MV-4-11 (cell line): ENCODE data around the gene AUTS2.
A peak's percentile ranks its signal among the peaks of the same experiment; 100 is the strongest.

Experiments
- DNase-seq: peaks from one replicate; lab custom pipeline; 2025; lab: John Stamatoyannopoulos, UW

The AUTS2 gene

DNA sequence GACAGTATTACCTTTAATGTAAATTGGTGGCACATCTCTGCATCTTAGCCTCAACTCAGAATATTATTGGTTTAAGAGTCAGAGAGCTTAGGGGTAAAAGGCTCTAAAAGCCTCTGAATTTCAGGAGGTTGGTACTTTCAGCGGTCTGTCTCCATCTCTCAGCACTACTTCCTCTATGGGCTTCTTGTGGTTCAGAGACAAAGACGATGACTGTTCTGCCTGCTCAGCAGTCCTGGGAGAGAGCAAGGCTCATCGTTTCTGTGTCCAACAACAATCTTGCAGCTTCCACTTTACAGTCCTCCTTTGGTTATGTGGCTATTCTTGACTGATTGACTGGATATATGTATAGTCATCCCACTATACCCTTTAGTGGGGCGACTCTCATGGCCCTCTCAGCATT is 394.7 kb downstream of the AUTS2 start:
- DNase-seq, result peak; percentile 26

DNA sequence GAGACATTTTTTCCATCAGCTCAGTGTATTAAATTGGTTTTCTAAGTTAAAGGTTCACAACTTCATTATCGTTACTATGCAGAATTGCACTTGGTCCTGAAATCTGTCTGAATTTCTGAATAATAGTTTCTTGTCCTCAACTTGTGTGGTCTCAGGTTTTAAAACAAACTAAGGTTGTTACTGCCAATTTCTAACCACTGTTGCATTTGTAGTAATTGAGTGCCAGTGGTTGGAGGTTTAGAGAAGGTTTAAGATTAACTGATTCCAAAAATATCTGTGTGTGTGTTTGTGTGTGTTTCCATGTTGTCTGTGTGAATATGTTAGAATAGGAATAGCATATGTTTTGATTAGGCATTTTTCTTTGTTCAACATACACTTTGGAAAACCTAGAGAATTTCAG is 395.9 kb downstream of the AUTS2 start:
- DNase-seq, result no peak

DNA sequence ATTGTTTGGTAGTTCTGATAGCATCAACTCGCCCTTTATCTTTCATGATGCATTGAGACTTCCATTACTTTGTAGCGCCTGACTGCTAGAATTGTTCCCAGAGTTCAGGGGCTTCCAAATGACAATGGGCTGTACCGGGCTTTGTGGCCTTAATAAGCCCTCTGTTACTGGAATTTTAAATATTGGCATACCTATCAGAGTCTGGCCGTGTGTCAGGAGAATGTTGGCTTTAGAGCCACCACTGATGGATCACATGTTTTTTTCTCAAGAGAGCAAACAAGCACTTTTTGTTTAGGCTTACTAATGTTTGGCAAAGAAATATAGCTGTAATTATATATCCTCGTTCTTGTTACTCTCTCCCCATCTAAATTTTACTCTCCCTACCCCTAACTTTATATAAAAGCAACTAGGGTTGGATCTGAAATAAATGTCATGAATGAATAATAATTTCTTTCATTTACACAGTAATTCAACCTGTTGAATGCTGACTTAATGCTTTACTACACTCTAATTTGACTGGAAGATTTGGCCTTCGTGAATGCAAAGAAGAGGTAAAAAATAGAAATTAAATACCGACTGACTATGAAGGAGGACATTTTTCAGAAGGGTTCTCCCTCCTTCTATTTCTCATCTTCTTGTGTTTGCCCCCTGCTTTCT is 396.7 kb downstream of the AUTS2 start:
- DNase-seq, result no peak

- no peak for DNase-seq
Measured at GRCh38 chr7:69996121-69996520, 397.8 kb downstream of the AUTS2 start.

DNA sequence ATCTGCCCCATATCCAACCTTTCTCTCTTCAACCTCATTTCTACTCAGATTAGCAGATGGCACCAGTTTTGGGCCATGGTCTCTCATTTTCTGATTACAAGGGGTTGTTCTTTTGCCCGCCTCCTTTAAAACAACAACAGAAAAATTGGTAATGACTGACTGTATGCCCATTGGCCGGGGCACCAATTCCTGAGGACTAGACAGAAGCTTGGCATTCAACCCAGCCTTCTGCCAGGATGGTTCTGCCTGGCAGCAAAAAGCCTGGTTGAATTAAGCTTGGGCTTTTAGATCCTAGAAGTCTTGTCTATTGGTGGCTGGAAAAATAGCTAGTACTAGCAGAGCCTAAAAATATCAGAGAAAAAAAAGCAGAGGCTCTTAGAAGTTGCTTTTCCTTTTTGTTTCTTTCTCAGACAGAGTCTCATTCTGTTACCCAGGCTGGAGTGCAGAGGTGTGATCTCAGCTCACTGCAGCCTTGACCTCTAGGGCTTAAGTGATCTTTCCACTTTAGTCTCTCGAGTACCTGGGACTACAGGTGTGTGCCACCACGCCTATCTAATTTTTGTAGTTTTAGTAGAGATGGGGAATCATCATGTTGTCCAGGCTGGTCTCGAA is 402.6 kb downstream of the AUTS2 start:
- DNase-seq, result no peak

- no peak for DNase-seq
Measured at GRCh38 chr7:70005480-70005879, 407.2 kb downstream of the AUTS2 start.

- no peak for DNase-seq
Measured at GRCh38 chr7:70005891-70006260, 407.6 kb downstream of the AUTS2 start.

GRCh38 chr7:70006261-70006920 is 408.1 kb downstream of the AUTS2 start:
- peak; percentile 4 for DNase-seq

DNA sequence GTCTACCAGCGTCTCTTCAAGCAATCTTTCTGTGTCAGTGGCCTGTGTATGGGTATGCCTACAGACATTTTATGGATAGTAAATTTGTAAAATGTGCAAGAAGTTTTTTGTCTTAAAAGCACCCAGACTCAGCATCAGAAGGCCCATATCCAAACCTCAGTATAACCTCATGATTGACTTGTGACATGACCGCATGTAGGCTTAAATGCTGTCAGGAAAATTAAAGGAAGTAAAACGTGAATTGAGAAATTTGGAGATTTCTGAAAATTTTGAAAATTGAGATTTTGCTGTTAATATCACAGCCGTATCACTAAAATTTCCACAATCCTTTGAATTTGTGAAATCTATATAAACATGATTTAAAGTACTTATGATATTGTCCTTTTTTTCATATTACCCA is 410.2 kb downstream of the AUTS2 start:
- no peak for DNase-seq

- DNase-seq, result no peak
Measured at GRCh38 chr7:70014472-70015177, 416.4 kb downstream of the AUTS2 start.

DNA sequence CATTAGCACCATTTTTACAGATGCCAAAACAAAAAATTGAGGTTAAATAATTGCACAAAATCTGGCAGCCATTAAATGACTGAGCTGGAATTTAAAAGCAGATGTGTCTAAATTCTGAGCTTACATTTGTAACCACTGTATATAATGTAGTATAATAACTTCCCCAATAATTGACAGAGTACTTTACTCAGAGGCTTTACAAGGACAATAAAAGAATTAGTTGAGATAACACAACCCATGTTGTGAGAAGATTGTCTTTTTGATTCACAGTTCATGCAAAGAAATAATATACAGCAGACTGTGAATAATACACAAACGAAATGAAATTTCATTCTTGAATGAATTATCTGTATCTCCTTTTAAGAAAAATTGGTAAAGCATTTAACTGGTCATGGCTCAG is 417.1 kb downstream of the AUTS2 start:
- no peak for DNase-seq

GRCh38 chr7:70016044-70016770 is 417.9 kb downstream of the AUTS2 start:
- DNase-seq, result peak; percentile 3

- no peak for DNase-seq
Measured at GRCh38 chr7:70017357-70017756, 419.1 kb downstream of the AUTS2 start.

GRCh38 chr7:70018700-70019099 is 420.4 kb downstream of the AUTS2 start:
- DNase-seq, result no peak

- no peak for DNase-seq
Measured at GRCh38 chr7:70027867-70028266, 429.6 kb downstream of the AUTS2 start.

- no peak for DNase-seq
Measured at GRCh38 chr7:70028620-70029019, 430.3 kb downstream of the AUTS2 start.

DNA sequence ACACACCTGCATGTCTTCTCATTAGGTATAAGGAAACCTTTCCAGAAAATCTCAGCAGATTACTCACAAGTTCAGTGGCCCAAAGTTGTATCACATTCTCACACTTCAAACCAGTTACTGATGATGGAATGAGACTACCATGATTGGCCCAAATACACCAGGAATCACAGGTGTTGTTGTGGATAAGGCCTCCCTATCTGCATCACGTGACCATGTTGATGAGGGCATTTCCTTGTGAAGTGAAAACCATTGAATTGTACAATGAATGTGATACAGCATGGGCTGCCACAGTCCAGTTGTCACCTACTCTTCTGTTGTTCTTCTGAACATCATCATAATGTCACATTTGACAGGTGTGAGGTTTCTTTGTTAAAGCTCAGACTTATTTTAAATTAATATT is 431.7 kb downstream of the AUTS2 start:
- DNase-seq, result no peak

DNA sequence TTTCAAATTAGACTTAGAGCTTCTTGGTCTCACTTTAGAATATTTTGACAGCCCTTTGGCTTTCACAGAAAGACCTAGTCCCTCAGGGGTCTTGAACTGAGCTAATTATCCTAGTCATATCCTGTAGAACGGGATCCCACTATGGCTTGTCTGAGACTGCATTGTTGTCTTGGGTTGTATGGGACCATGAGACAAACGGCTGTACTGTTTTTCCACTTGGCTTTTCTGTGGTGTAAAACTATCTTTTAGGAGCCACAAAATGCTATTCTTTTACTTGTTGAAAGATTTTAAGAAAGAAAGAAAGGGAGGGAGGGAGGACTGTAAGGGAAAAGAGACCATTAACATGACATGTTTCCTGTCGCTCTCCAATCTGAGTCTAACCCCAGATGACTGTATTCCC is 432.5 kb downstream of the AUTS2 start:
- DNase-seq, result no peak

- DNase-seq, result no peak
Measured at GRCh38 chr7:70031245-70031644, 433.0 kb downstream of the AUTS2 start.

GRCh38 chr7:70032649-70033048 is 434.4 kb downstream of the AUTS2 start:
- no peak for DNase-seq

DNA sequence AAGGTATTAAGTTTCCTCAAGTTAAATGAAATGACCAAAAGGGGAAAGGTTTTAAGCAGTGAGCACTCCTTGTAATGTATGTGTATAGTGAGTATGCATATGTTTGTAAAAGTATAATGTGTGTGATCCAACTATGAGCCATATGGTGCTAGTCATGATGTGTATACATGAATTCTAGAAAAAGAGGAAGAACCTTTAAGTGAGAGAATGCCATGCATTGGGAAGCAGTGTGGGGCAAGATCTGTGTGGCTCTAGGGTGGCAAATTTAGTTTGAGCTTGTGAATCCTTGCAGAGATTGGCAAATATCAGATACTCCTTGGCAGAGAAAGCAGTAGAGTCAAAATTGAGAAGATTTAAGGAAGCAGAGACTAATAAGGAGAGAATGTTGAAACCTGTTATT is 435.0 kb downstream of the AUTS2 start:
- peak; percentile 7 for DNase-seq

- no peak for DNase-seq
Measured at GRCh38 chr7:70034999-70035398, 436.7 kb downstream of the AUTS2 start.
